ENCODE results near the gene TMEM244.
"Not testable (repeated sequence)": the region's sequence is repeated elsewhere in the genome, so short reads cannot be mapped to it uniquely, and the experiment has no call there.

TMEM244 gene

GRCh38 chr6:129812145-129812777, 48.9 kb downstream of the TMEM244 start:
- DNase-seq (ENCODE audit: extremely low spot score) = no peak
- POLR2A ChIA-PET = no interaction called here
- CTCF ChIA-PET = no interaction called here
- no peak for TF ChIP-seq TARDBP (IDR thresholded peaks at IDR 0.05)

GRCh38 chr6:129807141-129807540, 54.0 kb downstream of the TMEM244 start:
- POLR2A ChIA-PET; CTCF ChIA-PET; DNase-seq (ENCODE audit: extremely low spot score): not testable (repeated sequence)

- CTCF ChIA-PET; POLR2A ChIA-PET; DNase-seq (ENCODE audit: extremely low spot score): not testable (repeated sequence)
These were observed 58.2 kb downstream of the TMEM244 start for GRCh38 chr6:129802920-129803319.

- DNase-seq (ENCODE audit: extremely low spot score) = no peak
- POLR2A ChIA-PET = no interaction called here
- TF ChIP-seq ZNF384 (IDR thresholded peaks at IDR 0.05) = no peak
- TF ChIP-seq CTBP1 (IDR thresholded peaks at IDR 0.05; ENCODE audit: borderline replicate concordance) = no peak
- no peak for TF ChIP-seq NFRKB (IDR thresholded peaks at IDR 0.05)
- TF ChIP-seq L3MBTL2 (conservative IDR thresholded peaks at IDR 0.05) = no peak
- TF ChIP-seq ARNT (IDR thresholded peaks at IDR 0.05) = no peak
- no peak for TF ChIP-seq LEF1 (IDR thresholded peaks at IDR 0.05; ENCODE audit: borderline replicate concordance)
- no peak for TF ChIP-seq SP1 (IDR thresholded peaks at IDR 0.05)
- TF ChIP-seq FOXA1 (IDR thresholded peaks at IDR 0.05) = no peak
- no peak for TF ChIP-seq SUZ12 (IDR thresholded peaks at IDR 0.05)
- TF ChIP-seq HDGF (IDR thresholded peaks at IDR 0.05; ENCODE audit: borderline replicate concordance) = no peak
- no peak for TF ChIP-seq FOXK2 (IDR thresholded peaks at IDR 0.05)
- no peak for TF ChIP-seq ELF4 (IDR thresholded peaks at IDR 0.05)
- TF ChIP-seq TARDBP (IDR thresholded peaks at IDR 0.05) = no peak
- TF ChIP-seq PKNOX1 (IDR thresholded peaks at IDR 0.05) = no peak
- no peak for TF ChIP-seq FOXM1 (IDR thresholded peaks at IDR 0.05; ENCODE audit: borderline replicate concordance)
- TF ChIP-seq BHLHE40 (IDR thresholded peaks at IDR 0.05; ENCODE audit: borderline replicate concordance) = no peak
- CTCF ChIA-PET = no interaction called here
These were observed 59.2 kb downstream of the TMEM244 start for GRCh38 chr6:129801909-129802308.

- TF ChIP-seq PKNOX1 (IDR thresholded peaks at IDR 0.05) (no peak), ZNF384 (IDR thresholded peaks at IDR 0.05) (no peak), ARNT (IDR thresholded peaks at IDR 0.05) (no peak), FOXA1 (IDR thresholded peaks at IDR 0.05) (no peak), ELF4 (IDR thresholded peaks at IDR 0.05) (no peak), FOXK2 (IDR thresholded peaks at IDR 0.05) (no peak), TARDBP (IDR thresholded peaks at IDR 0.05) (no peak), CTBP1 (IDR thresholded peaks at IDR 0.05; ENCODE audit: borderline replicate concordance) (no peak), SP1 (IDR thresholded peaks at IDR 0.05) (no peak), LEF1 (IDR thresholded peaks at IDR 0.05; ENCODE audit: borderline replicate concordance) (no peak), FOXM1 (IDR thresholded peaks at IDR 0.05; ENCODE audit: borderline replicate concordance) (no peak), SUZ12 (IDR thresholded peaks at IDR 0.05) (no peak), HDGF (IDR thresholded peaks at IDR 0.05; ENCODE audit: borderline replicate concordance) (no peak), L3MBTL2 (conservative IDR thresholded peaks at IDR 0.05) (no peak), NFRKB (IDR thresholded peaks at IDR 0.05) (no peak), BHLHE40 (IDR thresholded peaks at IDR 0.05; ENCODE audit: borderline replicate concordance) (no peak)
- no peak for DNase-seq (ENCODE audit: extremely low spot score)
- ChIA-PET POLR2A (no interaction called here), CTCF (no interaction called here)
These were observed 65.9 kb downstream of the TMEM244 start for GRCh38 chr6:129795261-129795660.

GRCh38 chr6:129793447-129793846, 67.7 kb downstream of the TMEM244 start:
- CTCF ChIA-PET = interaction anchor here (0.8 kb wide), 1 partner anchor 18 kb away, joined by 3 read pairs; no protein-coding TSS in a partner anchor
- POLR2A ChIA-PET = no interaction called here
- DNase-seq (ENCODE audit: extremely low spot score) = no peak
- TF ChIP-seq L3MBTL2 (conservative IDR thresholded peaks at IDR 0.05) = no peak
- no peak for TF ChIP-seq FOXA1 (IDR thresholded peaks at IDR 0.05)
- TF ChIP-seq LEF1 (IDR thresholded peaks at IDR 0.05; ENCODE audit: borderline replicate concordance) = no peak
- TF ChIP-seq NFRKB (IDR thresholded peaks at IDR 0.05) = no peak

- CTCF ChIA-PET = no interaction called here
- TF ChIP-seq FOXM1 (IDR thresholded peaks at IDR 0.05; ENCODE audit: borderline replicate concordance) (no peak), ELF4 (IDR thresholded peaks at IDR 0.05) (no peak), PKNOX1 (IDR thresholded peaks at IDR 0.05) (0 out of 2 replicates have a peak, but pooled peaks have one; percentile 8), L3MBTL2 (conservative IDR thresholded peaks at IDR 0.05) (no peak)
- DNase-seq (ENCODE audit: extremely low spot score) = no peak
- POLR2A ChIA-PET = interaction anchor here (1.3 kb wide), 1 partner anchor 28 kb away, joined by 3 read pairs; no protein-coding TSS in a partner anchor
These were observed 69.1 kb downstream of the TMEM244 start for GRCh38 chr6:129792049-129792448.

Measured in HEK293T (cell line).